ENCODE measurements around the gene LRRC63.
"Not testable (repeated sequence)": the region's sequence is repeated elsewhere in the genome, so short reads cannot be mapped to it uniquely, and the experiment has no call there.

LRRC63 gene

DNA sequence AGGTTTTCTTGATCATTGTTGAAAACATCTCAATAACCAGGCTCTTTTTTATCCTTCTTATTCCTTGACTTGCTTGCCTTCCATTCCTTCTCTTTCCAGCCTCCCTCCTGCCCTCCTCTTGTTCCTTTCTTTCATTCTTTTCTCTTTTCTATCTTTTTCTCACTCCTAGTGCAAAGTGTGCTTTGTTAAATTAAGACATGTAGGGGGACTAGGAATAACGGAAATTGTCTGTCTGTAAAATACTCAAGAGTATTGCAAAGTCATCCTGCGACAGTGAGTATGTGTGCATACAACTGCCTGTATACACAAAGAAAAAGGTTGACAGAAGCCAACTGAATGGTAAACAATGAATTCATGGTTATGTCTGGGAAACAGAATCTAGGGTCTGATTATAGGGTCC, 70.1 kb downstream of the LRRC63 start:
- H3K4me3 ChIP-seq (ENCODE audit: low read depth, low read length) = no peak overlapping the region
- TF ChIP-seq, protein P1, sequence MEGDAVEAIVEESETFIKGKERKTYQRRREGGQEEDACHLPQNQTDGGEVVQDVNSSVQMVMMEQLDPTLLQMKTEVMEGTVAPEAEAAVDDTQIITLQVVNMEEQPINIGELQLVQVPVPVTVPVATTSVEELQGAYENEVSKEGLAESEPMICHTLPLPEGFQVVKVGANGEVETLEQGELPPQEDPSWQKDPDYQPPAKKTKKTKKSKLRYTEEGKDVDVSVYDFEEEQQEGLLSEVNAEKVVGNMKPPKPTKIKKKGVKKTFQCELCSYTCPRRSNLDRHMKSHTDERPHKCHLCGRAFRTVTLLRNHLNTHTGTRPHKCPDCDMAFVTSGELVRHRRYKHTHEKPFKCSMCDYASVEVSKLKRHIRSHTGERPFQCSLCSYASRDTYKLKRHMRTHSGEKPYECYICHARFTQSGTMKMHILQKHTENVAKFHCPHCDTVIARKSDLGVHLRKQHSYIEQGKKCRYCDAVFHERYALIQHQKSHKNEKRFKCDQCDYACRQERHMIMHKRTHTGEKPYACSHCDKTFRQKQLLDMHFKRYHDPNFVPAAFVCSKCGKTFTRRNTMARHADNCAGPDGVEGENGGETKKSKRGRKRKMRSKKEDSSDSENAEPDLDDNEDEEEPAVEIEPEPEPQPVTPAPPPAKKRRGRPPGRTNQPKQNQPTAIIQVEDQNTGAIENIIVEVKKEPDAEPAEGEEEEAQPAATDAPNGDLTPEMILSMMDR (IDR thresholded peaks at IDR 0.05; ENCODE audit: control insufficient read depth, extremely low read depth, insufficient read depth) = no peak
- no peak for DNase-seq (ENCODE audit: low read depth)

DNA sequence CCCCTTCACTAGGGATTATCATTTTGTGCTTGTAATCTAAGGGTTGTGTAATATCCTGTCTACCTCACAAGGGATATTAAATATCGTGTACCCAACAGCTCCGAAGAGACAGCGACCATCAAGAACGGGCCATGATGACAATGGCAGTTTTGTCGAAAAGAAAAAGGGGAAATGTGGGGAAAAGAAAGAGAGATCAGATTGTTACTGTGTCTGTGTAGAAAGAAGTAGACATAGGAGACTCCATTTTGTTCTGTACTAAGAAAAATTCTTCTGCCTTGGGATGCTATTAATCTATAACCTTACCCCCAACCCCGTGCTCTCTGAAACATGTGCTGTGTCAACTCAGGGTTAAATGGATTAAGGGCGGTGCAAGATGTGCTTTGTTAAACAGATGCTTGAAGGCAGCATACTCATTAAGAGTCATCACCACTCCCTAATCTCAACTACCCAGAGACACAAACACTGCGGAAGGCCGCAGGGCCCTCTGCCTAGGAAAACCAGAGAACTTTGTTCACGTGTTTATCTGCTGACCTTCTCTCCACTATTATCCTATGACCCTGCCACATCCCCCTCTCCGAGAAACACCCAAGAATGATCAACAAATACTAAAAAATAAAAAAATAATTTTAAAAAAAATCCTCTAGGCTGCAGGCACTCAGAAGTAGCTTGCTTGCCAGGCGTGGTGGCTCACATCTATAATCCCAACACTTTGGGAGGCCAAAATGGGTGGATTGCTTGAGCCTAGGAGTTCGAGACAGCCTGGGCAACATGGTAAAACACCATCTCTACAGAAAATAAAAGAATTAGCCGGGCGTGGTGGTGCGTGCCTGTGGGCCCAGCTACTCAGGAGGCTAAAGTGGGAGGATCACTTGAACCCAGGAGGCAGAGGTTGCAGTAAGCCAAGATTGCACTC, 72.4 kb downstream of the LRRC63 start:
- DNase-seq (ENCODE audit: low read depth); H3K4me3 ChIP-seq (ENCODE audit: low read depth, low read length): not testable (repeated sequence)

DNA sequence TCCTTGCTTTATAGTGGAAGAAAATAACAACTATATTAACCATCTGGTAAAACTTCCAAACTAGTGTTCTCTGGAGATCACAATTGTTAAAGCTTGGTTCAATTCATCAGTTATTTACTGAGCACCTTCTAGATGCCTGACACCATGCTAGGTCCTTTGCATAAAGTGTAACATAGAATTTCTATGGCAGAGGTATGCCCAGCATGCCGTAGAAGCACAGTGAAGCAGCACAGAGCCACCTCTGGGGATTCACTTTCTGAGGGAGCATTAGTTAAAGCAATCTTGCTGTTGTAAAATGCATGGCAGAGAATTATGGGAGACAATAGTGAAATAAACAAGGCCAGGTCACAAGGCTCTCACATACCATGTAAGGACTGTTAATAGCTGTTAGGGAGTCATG, 75.2 kb downstream of the LRRC63 start:
- no peak for DNase-seq (ENCODE audit: low read depth)
- TF ChIP-seq, protein P1 (IDR thresholded peaks at IDR 0.05; ENCODE audit: control insufficient read depth, extremely low read depth, insufficient read depth) = no peak
- H3K4me3 ChIP-seq (ENCODE audit: low read depth, low read length) = no peak overlapping the region

DNA sequence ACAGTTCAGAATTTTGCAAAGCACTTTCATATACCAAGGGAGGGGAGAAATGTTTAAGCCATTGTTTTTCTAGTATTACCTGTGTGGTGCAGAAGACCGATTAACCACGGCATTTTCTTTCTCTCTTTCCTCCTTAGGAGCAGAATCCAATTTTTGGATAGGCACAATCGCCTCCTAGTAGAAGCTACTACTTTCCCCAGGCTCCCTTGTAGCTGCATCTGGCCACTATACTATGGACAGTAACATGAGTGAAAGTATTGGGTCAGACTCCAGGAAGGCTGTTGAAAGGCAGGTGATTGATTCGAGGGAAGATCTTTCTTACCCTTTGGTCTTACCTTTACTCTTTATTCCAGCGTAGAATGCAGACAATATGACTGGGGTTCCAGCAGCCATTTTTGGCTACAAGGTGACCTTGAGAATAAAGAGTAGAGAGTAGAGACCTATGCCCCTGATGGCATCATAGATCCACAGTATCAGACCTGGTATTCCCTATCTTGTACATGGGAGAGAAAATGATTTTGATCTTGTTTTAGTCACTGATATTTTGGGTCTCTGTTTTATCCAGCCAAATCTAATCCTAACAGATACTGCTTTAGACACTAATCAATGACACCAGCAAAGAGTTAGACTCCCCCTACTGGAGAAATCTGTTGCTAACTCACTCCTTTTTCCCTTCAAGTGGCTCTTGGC, 77.0 kb downstream of the LRRC63 start:
- TF ChIP-seq, protein P1 (IDR thresholded peaks at IDR 0.05; ENCODE audit: control insufficient read depth, extremely low read depth, insufficient read depth) = peak; percentile 65
- no peak overlapping the region for H3K4me3 ChIP-seq (ENCODE audit: low read depth, low read length)
- DNase-seq (ENCODE audit: low read depth) = no peak

DNA sequence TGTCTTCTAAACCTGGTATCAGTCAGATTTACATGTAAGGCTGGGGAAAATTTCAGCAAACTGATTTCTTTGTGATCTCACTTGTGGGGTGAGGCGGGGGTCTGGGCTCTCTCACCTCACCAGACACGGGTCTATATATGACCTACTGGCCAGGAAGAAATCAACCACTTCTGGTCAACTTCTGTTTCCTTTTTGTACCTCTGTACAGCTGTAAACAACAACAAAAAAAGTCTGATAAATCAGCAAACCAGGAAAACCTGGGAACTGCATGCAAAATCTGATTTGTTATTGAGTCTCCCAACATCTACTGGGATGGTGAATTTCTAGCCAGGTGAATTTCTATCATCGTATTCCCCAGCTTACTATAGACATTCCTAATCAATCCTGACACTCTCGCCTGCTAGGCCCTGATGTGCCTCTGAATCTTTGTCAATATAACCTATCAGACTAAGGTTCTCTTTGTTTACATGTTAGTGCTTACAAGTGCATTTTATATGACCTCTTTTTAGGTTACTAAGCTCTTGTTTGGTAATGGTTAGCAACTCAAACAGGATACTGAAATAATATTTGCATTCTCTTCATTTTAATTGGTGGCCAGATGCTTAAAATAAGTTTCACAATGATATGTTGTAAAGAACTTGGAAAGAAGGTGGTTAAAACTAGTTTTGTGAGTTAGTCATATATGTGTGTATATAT, 77.7 kb downstream of the LRRC63 start:
- peak; percentile 61 for DNase-seq (ENCODE audit: low read depth)
- no peak overlapping the region for H3K4me3 ChIP-seq (ENCODE audit: low read depth, low read length)
- TF ChIP-seq, protein P1 (IDR thresholded peaks at IDR 0.05; ENCODE audit: control insufficient read depth, extremely low read depth, insufficient read depth) = no peak

DNA sequence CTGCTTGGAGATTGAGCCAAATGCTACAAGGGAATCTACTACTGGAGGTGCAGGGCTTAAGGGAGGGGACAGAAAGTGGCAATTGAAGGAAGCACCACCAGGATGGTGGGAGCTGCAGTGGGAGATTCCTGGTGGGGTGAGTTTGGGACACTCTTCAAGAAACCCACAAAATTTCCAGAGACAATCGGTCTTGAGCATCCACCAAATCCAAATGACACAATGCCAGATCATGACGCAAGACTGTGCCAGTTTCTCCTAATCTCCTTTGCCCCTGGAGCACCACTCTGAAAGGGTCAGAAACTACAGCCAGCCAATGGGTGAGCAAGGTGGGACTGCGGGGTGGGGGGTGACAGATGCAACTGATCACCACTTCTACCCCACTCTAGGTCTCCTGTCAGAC, 78.7 kb downstream of the LRRC63 start:
- TF ChIP-seq, protein P1 (IDR thresholded peaks at IDR 0.05; ENCODE audit: control insufficient read depth, extremely low read depth, insufficient read depth) = no peak
- DNase-seq (ENCODE audit: low read depth) = no peak
- H3K4me3 ChIP-seq (ENCODE audit: low read depth, low read length) = no peak overlapping the region

- TF ChIP-seq, protein P1 (IDR thresholded peaks at IDR 0.05; ENCODE audit: control insufficient read depth, extremely low read depth, insufficient read depth) = no peak
- no peak for DNase-seq (ENCODE audit: low read depth)
- H3K4me3 ChIP-seq (ENCODE audit: low read depth, low read length) = no peak overlapping the region
Observed at GRCh38 chr13:46293436-46293835, 81.7 kb downstream of the LRRC63 start.
